Lower leg skin (tissue), 3 donors: Measurements from ENCODE around the gene ACAT2.

Experiments used
- CTCF ChIP-seq, 3 donors: fragments of 450-650 bp; IDR thresholded peaks; one replicate each; pipeline ENCODE4 v1.5.1; 2016; ENCODE audit warnings: antibody characterized with exemption in 3 of 3, mild to moderate bottlenecking in 3 of 3, moderate library complexity in 2 of 3
- POLR2A ChIP-seq, 2 donors: fragments of 450-650 bp; IDR thresholded peaks; one replicate each; pipeline ENCODE4 v1.6.1; 2016 to 2017; ENCODE audit warnings: antibody characterized with exemption in 2 of 2, mild to moderate bottlenecking in 1 of 2, moderate library complexity in 1 of 2

- TF ChIP-seq CTCF (IDR thresholded peaks at IDR 0.05), result no peak
- no peak for TF ChIP-seq POLR2A (IDR thresholded peaks at IDR 0.05)
These were observed 62.1 kb downstream of the ACAT2 start for GRCh38 chr6:159823953-159824352.
